ENCODE data around the gene SH3RF1. TPM values are rescaled to one million over a fixed set of nuclear protein-coding genes. Genes with fewer than 3 reads are reported as not detected.

SH3RF1 gene
- total and polyA plus RNA-seq, 2 experiments from 2014 or later, result 7.8 to 12.4 TPM

- Histone ChIP-seq H3K9me2 (ENCODE audit: insufficient read depth) (no peaks in the 10 kb centered on the region), H3K79me2 (replicated peaks; ENCODE audit: insufficient read depth) (no peaks in the 10 kb centered on the region), H4K20me1 (replicated peaks; ENCODE audit: insufficient read depth) (no peaks in the 10 kb centered on the region), H3K27me3 (ENCODE audit: insufficient read depth) (no peaks in the 10 kb centered on the region), H3K36me3 (ENCODE audit: insufficient read depth) (no peaks in the 10 kb centered on the region), H3K4me2 (no peak overlapping the region), H3K4me3 (no peak overlapping the region), H2AFZ (no peak overlapping the region), H3F3A (replicated peaks; ENCODE audit: low read depth) (no peaks in the 10 kb centered on the region), H3K27ac (ENCODE audit: low read depth) (no peak overlapping the region), H3K4me1 (ENCODE audit: insufficient read depth) (peaks cover 10% of the 10 kb centered on the region)
- Mint-ChIP-seq H3K4me1 (peaks cover 15% of the 10 kb centered on the region), H3K36me3 (ENCODE audit: low read depth) (peaks cover 7% of the 10 kb centered on the region; the same call in 2 of the 3 replicates), H3K9me3 (no peaks in the 10 kb centered on the region; the same call in 2 of the 3 replicates), H3K27me3 (ENCODE audit: insufficient read depth, low read depth, poor library complexity) (no peaks in the 10 kb centered on the region), H3K27ac (no peak overlapping the region; the same call in 1 of the 2 replicates), H3K4me3 (no peak overlapping the region)
- ATAC-seq (no peak), DNase-seq (ENCODE audit: low spot score) (no peak)
- TF ChIP-seq JUNB (IDR thresholded peaks at IDR 0.05; ENCODE audit: unreplicated experiment) (no peak), ETS1 (IDR thresholded peaks at IDR 0.05) (no peak), STAT1 (IDR thresholded peaks at IDR 0.05; ENCODE audit: unreplicated experiment) (no peak), ZNF462 (CRISPR knock-in tag; IDR thresholded peaks at IDR 0.05) (no peak)
Observed at GRCh38 chr4:169150806-169151205, 120.0 kb downstream of the SH3RF1 start.

- Histone ChIP-seq H3K9me2 (ENCODE audit: insufficient read depth) (no peaks in the 10 kb centered on the region), H3K4me3 (no peak overlapping the region), H3K27me3 (ENCODE audit: insufficient read depth) (no peaks in the 10 kb centered on the region), H3K36me3 (ENCODE audit: insufficient read depth) (no peaks in the 10 kb centered on the region), H3K4me1 (ENCODE audit: insufficient read depth) (peaks cover 10% of the 10 kb centered on the region), H4K20me1 (replicated peaks; ENCODE audit: insufficient read depth) (no peaks in the 10 kb centered on the region), H3K79me2 (replicated peaks; ENCODE audit: insufficient read depth) (no peaks in the 10 kb centered on the region), H3F3A (replicated peaks; ENCODE audit: low read depth) (no peaks in the 10 kb centered on the region), H3K27ac (ENCODE audit: low read depth) (no peak overlapping the region), H3K4me2 (no peak overlapping the region), H2AFZ (no peak overlapping the region)
- Mint-ChIP-seq H3K9me3 (no peaks in the 10 kb centered on the region; the same call in 2 of the 3 replicates), H3K4me1 (peaks cover 15% of the 10 kb centered on the region), H3K36me3 (ENCODE audit: low read depth) (peaks cover 3% of the 10 kb centered on the region; the same call in 2 of the 3 replicates), H3K27me3 (ENCODE audit: insufficient read depth, low read depth, poor library complexity) (no peaks in the 10 kb centered on the region), H3K27ac (no peak overlapping the region), H3K4me3 (no peak overlapping the region)
- DNase-seq (ENCODE audit: low spot score), result no peak
- ATAC-seq, result no peak
- no peak for TF ChIP-seq CTCF (conservative IDR thresholded peaks at IDR 0.05; ENCODE audit: low read depth in 2 of 2)
- no peak for TF ChIP-seq EZH2phosphoT487 (IDR thresholded peaks at IDR 0.05; ENCODE audit: unreplicated experiment)
- TF ChIP-seq ZNF331 (CRISPR knock-in tag; IDR thresholded peaks at IDR 0.05; ENCODE audit: low read depth), result no peak
- no peak for TF ChIP-seq STAT1 (IDR thresholded peaks at IDR 0.05; ENCODE audit: unreplicated experiment)
Observed at GRCh38 chr4:169148885-169149284, 121.9 kb downstream of the SH3RF1 start.

All from GM23338 (cell line).